HG03175 (cell line): ENCODE data around the gene LYPD5.
"Not testable (repeated sequence)": the region's sequence is repeated elsewhere in the genome, so short reads cannot be mapped to it uniquely, and the experiment has no call there.

ENCODE experiments used
- ATAC-seq: cut with Tn5 transposase; IDR thresholded peaks from one replicate; pipeline ENCODE4 v1.9.1; 2021; ENCODE audit warnings: mild to moderate bottlenecking, moderate library complexity; ENCODE audit not compliant: unreplicated experiment

Gene LYPD5

GRCh38 chr19:43806848-43807247, 4.6 kb upstream of the LYPD5 start:
- no peak for ATAC-seq

- ATAC-seq = not testable (repeated sequence)
Observed at GRCh38 chr19:43806401-43806800, 4.2 kb upstream of the LYPD5 start.

- ATAC-seq = no peak
Observed at GRCh38 chr19:43804432-43804831, 2.2 kb upstream of the LYPD5 start.

- no peak for ATAC-seq
Observed at GRCh38 chr19:43799502-43800142, 2.6 kb downstream of the LYPD5 start.

- no peak for ATAC-seq
Observed at GRCh38 chr19:43798546-43799409, 3.5 kb downstream of the LYPD5 start.

- ATAC-seq = no peak
Observed at GRCh38 chr19:43798026-43798545, 4.2 kb downstream of the LYPD5 start.

- ATAC-seq = no peak
Observed at GRCh38 chr19:43797556-43797955, 4.7 kb downstream of the LYPD5 start.

GRCh38 chr19:43797118-43797517, 5.1 kb downstream of the LYPD5 start:
- no peak for ATAC-seq

- ATAC-seq = no peak
Observed at GRCh38 chr19:43790587-43790986, 11.7 kb downstream of the LYPD5 start.

- ATAC-seq = no peak
Observed at GRCh38 chr19:43789029-43789428, 13.2 kb downstream of the LYPD5 start.

- ATAC-seq = no peak
Observed at GRCh38 chr19:43786665-43787064, 15.6 kb downstream of the LYPD5 start.

GRCh38 chr19:43784981-43785808, 17.1 kb downstream of the LYPD5 start:
- ATAC-seq = peak; percentile 41

GRCh38 chr19:43784241-43784980, 17.8 kb downstream of the LYPD5 start:
- ATAC-seq = peak; percentile 36

GRCh38 chr19:43783636-43784035, 18.6 kb downstream of the LYPD5 start:
- ATAC-seq = no peak

GRCh38 chr19:43782689-43783231, 19.5 kb downstream of the LYPD5 start:
- no peak for ATAC-seq

- ATAC-seq = no peak
Observed at GRCh38 chr19:43782311-43782660, 20.0 kb downstream of the LYPD5 start.

- ATAC-seq = no peak
Observed at GRCh38 chr19:43781630-43782310, 20.5 kb downstream of the LYPD5 start.

GRCh38 chr19:43780706-43781525, 21.3 kb downstream of the LYPD5 start, which contains the start of gene KCNN4:
Gene KCNN4 (minus strand): TSS chr19:43780973. CDS start chr19:43780861, 112 bp downstream.
- ATAC-seq = no peak

GRCh38 chr19:43779820-43780219, 22.4 kb downstream of the LYPD5 start:
- no peak for ATAC-seq
